Smooth muscle cell (in vitro differentiated cells): Measurements from ENCODE around the gene EAF2. TPM values are rescaled to one million over a fixed set of nuclear protein-coding genes. Genes with fewer than 3 reads are reported as not detected.

Source experiments
- DNase-seq: peaks from one replicate; lab custom pipeline; 2025; ENCODE audit not compliant: unreplicated experiment; lab: John Stamatoyannopoulos, UW
- H2AFZ ChIP-seq: fragments of 200-600 bp; sonication (generic); 2 replicates; pipeline ENCODE4 v1.6.0; 2016; ENCODE audit warnings: antibody characterized with exemption, low read depth, mild to moderate bottlenecking
- H3F3A ChIP-seq: fragments of 200-600 bp; sonication (generic); 2 replicates; pipeline ENCODE4 v1.6.0; 2017; ENCODE audit warnings: antibody characterized with exemption, low read depth
- H3K27ac ChIP-seq: fragments of 200-600 bp; sonication (generic); 2 replicates; pipeline ENCODE4 v1.5.1; 2016; ENCODE audit warnings: low read depth, mild to moderate bottlenecking
- H3K27me3 ChIP-seq: fragments of 200-600 bp; sonication (generic); 2 replicates; pipeline ENCODE4 v1.6.1; 2016; ENCODE audit warnings: low read depth, mild to moderate bottlenecking
- H3K36me3 ChIP-seq: fragments of 200-600 bp; sonication (generic); 2 replicates; pipeline ENCODE4 v1.5.1; 2016; ENCODE audit warnings: low read depth
- H3K4me1 ChIP-seq: fragments of 200-600 bp; sonication (generic); 2 replicates; pipeline ENCODE4 v1.5.1; 2016; ENCODE audit warnings: low read depth
- H3K4me2 ChIP-seq: fragments of 200-600 bp; sonication (generic); 2 replicates; pipeline ENCODE4 v1.6.0; 2016; ENCODE audit warnings: mild to moderate bottlenecking
- H3K4me3 ChIP-seq: fragments of 200-600 bp; sonication (generic); 2 replicates; pipeline ENCODE4 v1.5.1; 2016; ENCODE audit warnings: mild to moderate bottlenecking
- H3K79me2 ChIP-seq: fragments of 200-600 bp; sonication (generic); 2 replicates; pipeline ENCODE4 v1.6.0; 2016; ENCODE audit warnings: low read depth, mild to moderate bottlenecking
- H3K9ac ChIP-seq: fragments of 200-600 bp; sonication (generic); 2 replicates; pipeline ENCODE4 v1.6.0; 2016; ENCODE audit warnings: low read depth
- H3K9me3 ChIP-seq: fragments of 200-600 bp; sonication (generic); replicated peaks from 2 replicates; pipeline ENCODE4 v1.5.1; 2016; ENCODE audit warnings: low read depth
- H4K20me1 ChIP-seq: fragments of 200-600 bp; sonication (generic); 2 replicates; pipeline ENCODE4 v1.6.0; 2016; ENCODE audit warnings: low read depth
- WGBS: methylation state at CpG from one replicate; pipeline ENCODE4 v1.1.7; 2016; ENCODE audit warnings: low lambda C conversion rate; 5-methylcytosine and 5-hydroxymethylcytosine counted together
- polyA plus RNA-seq: library from polyadenylated mRNA; unstranded; fragments of >200 nt; fragmentation: Nextera tagmentation; extraction: Ambion mirVana; gene quantifications from 2 replicates; pipeline ENCODE4 v1.2.1, GENCODE V29; 2016
- total RNA-seq: library from RNA; depleted of rRNA; stranded (reverse); fragments of >200 nt; gene quantifications from 2 replicates; pipeline ENCODE4 v1.2.3, GENCODE V29; 2014
- TF ChIP-seq, protein P1 (sequence below): fragments of 200-600 bp; sonication (generic); IDR thresholded peaks from 2 replicates; pipeline ENCODE4 v1.5.1; 2017; ENCODE audit warnings: borderline replicate concordance, mild to moderate bottlenecking, antibody characterized with exemption; ENCODE audit not compliant: insufficient read depth, poor library complexity, severe bottlenecking

The EAF2 gene
- total and polyA plus RNA-seq, 2 experiments from 2014 or later = 4.1 to 5.1 TPM

DNA sequence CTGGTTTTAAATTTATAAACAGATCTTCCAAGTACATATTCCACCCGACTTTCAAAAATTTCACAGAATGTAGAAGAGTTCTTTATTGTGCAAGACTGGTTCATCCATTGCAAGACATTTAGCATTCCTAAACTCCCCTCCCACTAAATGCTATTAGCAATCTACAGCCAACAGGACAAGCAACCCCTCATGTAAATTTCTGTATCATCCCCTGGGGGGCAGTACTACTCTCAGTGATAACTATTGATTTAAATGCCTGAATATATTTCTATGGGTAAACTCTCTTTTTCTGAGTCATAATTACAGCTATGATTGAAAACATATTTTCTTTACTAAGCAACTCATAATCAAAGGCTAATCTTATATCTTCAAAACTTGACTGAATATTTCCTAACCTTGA, 48.5 kb downstream of the EAF2 start:
- H3K4me2 ChIP-seq = no peak overlapping the region
- H3K79me2 ChIP-seq = no peaks in the 10 kb centered on the region
- no peak overlapping the region for H3K27ac ChIP-seq
- no peaks in the 10 kb centered on the region for H3K9me3 ChIP-seq
- no peaks in the 10 kb centered on the region for H4K20me1 ChIP-seq
- no peaks in the 10 kb centered on the region for H3K36me3 ChIP-seq
- no peaks in the 10 kb centered on the region for H3K4me1 ChIP-seq
- 21% methylated on average over 1 of the region's 1 CpG for WGBS
- TF ChIP-seq, protein P1, sequence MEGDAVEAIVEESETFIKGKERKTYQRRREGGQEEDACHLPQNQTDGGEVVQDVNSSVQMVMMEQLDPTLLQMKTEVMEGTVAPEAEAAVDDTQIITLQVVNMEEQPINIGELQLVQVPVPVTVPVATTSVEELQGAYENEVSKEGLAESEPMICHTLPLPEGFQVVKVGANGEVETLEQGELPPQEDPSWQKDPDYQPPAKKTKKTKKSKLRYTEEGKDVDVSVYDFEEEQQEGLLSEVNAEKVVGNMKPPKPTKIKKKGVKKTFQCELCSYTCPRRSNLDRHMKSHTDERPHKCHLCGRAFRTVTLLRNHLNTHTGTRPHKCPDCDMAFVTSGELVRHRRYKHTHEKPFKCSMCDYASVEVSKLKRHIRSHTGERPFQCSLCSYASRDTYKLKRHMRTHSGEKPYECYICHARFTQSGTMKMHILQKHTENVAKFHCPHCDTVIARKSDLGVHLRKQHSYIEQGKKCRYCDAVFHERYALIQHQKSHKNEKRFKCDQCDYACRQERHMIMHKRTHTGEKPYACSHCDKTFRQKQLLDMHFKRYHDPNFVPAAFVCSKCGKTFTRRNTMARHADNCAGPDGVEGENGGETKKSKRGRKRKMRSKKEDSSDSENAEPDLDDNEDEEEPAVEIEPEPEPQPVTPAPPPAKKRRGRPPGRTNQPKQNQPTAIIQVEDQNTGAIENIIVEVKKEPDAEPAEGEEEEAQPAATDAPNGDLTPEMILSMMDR = peak; percentile 33
- H3K4me3 ChIP-seq = no peak overlapping the region
- no peaks in the 10 kb centered on the region for H3F3A ChIP-seq
- no peak for DNase-seq
- H2AFZ ChIP-seq = no peak overlapping the region
- no peak overlapping the region for H3K9ac ChIP-seq
- no peaks in the 10 kb centered on the region for H3K27me3 ChIP-seq

DNA sequence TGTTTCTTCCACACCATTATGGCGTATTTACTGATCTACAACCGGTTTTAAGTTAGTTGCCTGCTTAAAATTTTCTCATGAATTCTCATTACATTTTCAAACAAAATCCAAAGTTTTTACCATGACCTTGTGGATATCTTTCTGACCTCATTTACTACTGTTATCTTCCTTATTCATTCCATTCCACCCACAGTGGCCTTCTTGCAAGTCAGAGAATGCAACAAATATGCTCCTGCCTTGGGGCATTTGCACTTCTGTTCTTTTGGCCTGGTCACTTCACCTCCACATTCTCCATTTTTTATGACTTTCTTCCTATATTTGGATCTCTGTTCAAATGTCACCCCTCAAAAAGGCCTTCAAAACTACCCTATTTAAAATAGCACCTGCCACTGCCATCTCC, 50.4 kb downstream of the EAF2 start:
- H4K20me1 ChIP-seq = no peaks in the 10 kb centered on the region
- H3K36me3 ChIP-seq = no peaks in the 10 kb centered on the region
- TF ChIP-seq, protein P1 = no peak
- no peaks in the 10 kb centered on the region for H3F3A ChIP-seq
- H3K27ac ChIP-seq = no peak overlapping the region
- H3K4me2 ChIP-seq = peak overlapping the region; percentile 15
- no peaks in the 10 kb centered on the region for H3K79me2 ChIP-seq
- 67% methylated on average over 2 of the region's 2 CpGs for WGBS
- no peak overlapping the region for H3K9ac ChIP-seq
- H3K4me3 ChIP-seq = no peak overlapping the region
- no peaks in the 10 kb centered on the region for H3K4me1 ChIP-seq
- DNase-seq = no peak
- no peaks in the 10 kb centered on the region for H3K27me3 ChIP-seq
- no peaks in the 10 kb centered on the region for H3K9me3 ChIP-seq
- no peak overlapping the region for H2AFZ ChIP-seq

DNA sequence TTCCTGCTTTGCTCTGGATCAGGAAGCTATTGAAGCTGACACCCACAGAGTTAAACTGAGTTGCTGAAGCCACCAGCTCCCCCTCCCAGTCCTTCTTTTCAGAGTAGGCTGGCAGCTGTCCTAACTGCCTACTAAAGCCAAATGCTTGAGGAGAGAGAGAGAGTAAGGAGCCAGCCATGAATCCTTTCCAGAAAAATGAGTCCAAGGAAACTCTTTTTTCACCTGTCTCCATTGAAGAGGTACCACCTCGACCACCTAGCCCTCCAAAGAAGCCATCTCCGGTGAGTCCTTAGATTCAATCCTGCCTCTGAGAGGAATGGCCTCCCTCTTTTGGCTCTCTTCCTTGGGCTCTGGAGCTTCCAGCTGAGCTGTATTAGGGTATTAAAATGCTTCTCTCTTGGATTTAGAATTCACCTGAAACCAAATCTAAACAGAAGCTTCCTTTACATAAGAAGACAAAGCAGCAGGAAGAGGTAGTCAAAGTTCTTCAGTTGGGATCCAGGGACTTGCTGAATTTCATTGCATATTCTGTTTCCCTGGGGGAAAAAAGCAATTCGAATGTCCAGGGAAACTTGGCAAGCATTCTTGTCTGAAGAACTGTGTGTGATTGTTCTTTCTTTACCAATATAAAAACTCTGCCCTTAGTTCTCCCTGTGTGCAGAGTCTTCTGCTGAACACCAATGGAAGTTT, 59.4 kb downstream of the EAF2 start, which contains the start of gene SLC15A2:
Gene SLC15A2, plus strand, starts transcription at position 101 of the 690 bp plus-strand sequence. Its CDS starts 76 bp downstream, at position 177.
- H3K4me1 ChIP-seq = peaks cover 14% of the 10 kb centered on the region
- H3K9me3 ChIP-seq = no peaks in the 10 kb centered on the region
- 43% methylated on average over 3 of the region's 3 CpGs for WGBS
- no peaks in the 10 kb centered on the region for H3K79me2 ChIP-seq
- TF ChIP-seq, protein P1 = no peak
- no peak for DNase-seq
- H3K9ac ChIP-seq = no peak within 1 kb of the TSS
- H3K4me2 ChIP-seq = no peak within 1 kb of the TSS
- H3K27me3 ChIP-seq = no peaks in the 10 kb centered on the region
- no peak within 1 kb of the TSS for H2AFZ ChIP-seq
- H3K4me3 ChIP-seq = no peak within 1 kb of the TSS
- no peak within 1 kb of the TSS for H3K27ac ChIP-seq
- no peaks in the 10 kb centered on the region for H3F3A ChIP-seq
- no peaks in the 10 kb centered on the region for H3K36me3 ChIP-seq
- H4K20me1 ChIP-seq = no peaks in the 10 kb centered on the region

DNA sequence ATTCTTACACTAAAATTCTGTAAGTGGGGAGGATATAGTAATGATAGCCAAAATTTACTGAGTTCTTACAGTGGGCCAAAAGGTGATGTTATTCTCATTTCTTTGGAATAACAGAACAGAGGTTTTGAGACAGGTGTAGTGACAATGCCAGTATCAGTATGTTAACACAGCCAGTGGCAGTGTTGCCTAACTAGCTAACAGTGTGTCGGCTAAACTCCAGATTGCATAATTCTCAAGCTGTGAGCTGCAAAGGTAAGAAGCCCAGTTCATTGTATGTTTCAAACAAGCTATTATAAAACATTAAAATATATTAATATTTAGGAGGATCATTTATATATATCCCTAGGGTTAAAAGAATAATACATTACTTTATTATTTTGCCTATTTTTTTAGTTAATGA, 60.1 kb downstream of the EAF2 start:
- Histone ChIP-seq H3K36me3 (no peaks in the 10 kb centered on the region), H3K79me2 (no peaks in the 10 kb centered on the region), H3K27me3 (no peaks in the 10 kb centered on the region), H3K4me1 (peaks cover 14% of the 10 kb centered on the region), H3K4me2 (no peak overlapping the region), H3F3A (no peaks in the 10 kb centered on the region), H4K20me1 (no peaks in the 10 kb centered on the region), H2AFZ (no peak overlapping the region), H3K9ac (no peak overlapping the region), H3K9me3 (no peaks in the 10 kb centered on the region), H3K4me3 (no peak overlapping the region), H3K27ac (no peak overlapping the region)
- DNase-seq = no peak
- 0% methylated on average over 1 of the region's 1 CpG for WGBS
- TF ChIP-seq, protein P1 = no peak
